Measurements from ENCODE around the gene WIPF2. TPM values are rescaled to one million over a fixed set of nuclear protein-coding genes. Genes with fewer than 3 reads are reported as not detected.

The WIPF2 gene
- total RNA-seq = 6.1 and 11.2 TPM in 2 replicates

- peak; percentile 82 for TF ChIP-seq CTCF (IDR thresholded peaks at IDR 0.05; ENCODE audit: insufficient read depth, low read depth, low read length)
- H3K4me3 ChIP-seq (ENCODE audit: low read depth, low read length) = peak within 1 kb of the TSS; percentile 74
- DNase-seq (ENCODE audit: low read depth) = peak; percentile 97
These were observed at the start of gene WIPF2 for GRCh38 chr17:40218740-40219593. Gene WIPF2, plus strand, starts transcription at chr17:40219304. Its CDS starts 37,156 bp downstream, at chr17:40256460.

- TF ChIP-seq CTCF (IDR thresholded peaks at IDR 0.05; ENCODE audit: insufficient read depth, low read depth, low read length) = no peak
- no peak overlapping the region for H3K4me3 ChIP-seq (ENCODE audit: low read depth, low read length)
- no peak for DNase-seq (ENCODE audit: low read depth)
These were observed 48.8 kb upstream of the WIPF2 start for GRCh38 chr17:40170325-40170724.

GRCh38 chr17:40171750-40172149 is 47.4 kb upstream of the WIPF2 start:
- no peak overlapping the region for H3K4me3 ChIP-seq (ENCODE audit: low read depth, low read length)
- no peak for TF ChIP-seq CTCF (IDR thresholded peaks at IDR 0.05; ENCODE audit: insufficient read depth, low read depth, low read length)
- DNase-seq (ENCODE audit: low read depth) = no peak

GRCh38 chr17:40173091-40173777 is 45.9 kb upstream of the WIPF2 start:
- H3K4me3 ChIP-seq (ENCODE audit: low read depth, low read length) = no peak overlapping the region
- DNase-seq (ENCODE audit: low read depth) = no peak
- no peak for TF ChIP-seq CTCF (IDR thresholded peaks at IDR 0.05; ENCODE audit: insufficient read depth, low read depth, low read length)

GRCh38 chr17:40173778-40174135 is 45.3 kb upstream of the WIPF2 start:
- no peak for TF ChIP-seq CTCF (IDR thresholded peaks at IDR 0.05; ENCODE audit: insufficient read depth, low read depth, low read length)
- no peak for DNase-seq (ENCODE audit: low read depth)
- no peak overlapping the region for H3K4me3 ChIP-seq (ENCODE audit: low read depth, low read length)

- TF ChIP-seq CTCF (IDR thresholded peaks at IDR 0.05; ENCODE audit: insufficient read depth, low read depth, low read length) = no peak
These were observed 44.6 kb upstream of the WIPF2 start for GRCh38 chr17:40174514-40174913.

More at GRCh38 chr17:40174514-40174913, 44.6 kb upstream of the WIPF2 start:
- DNase-seq (ENCODE audit: low read depth) = no peak
- H3K4me3 ChIP-seq (ENCODE audit: low read depth, low read length) = no peak overlapping the region
